NCI-H187 (cell line): Measurements from ENCODE around the gene EVA1C.

Experiments used
- DNase-seq, 2 experiments: peaks; one replicate each; lab custom pipeline; 2025; lab: John Stamatoyannopoulos, UW

The EVA1C gene

DNA sequence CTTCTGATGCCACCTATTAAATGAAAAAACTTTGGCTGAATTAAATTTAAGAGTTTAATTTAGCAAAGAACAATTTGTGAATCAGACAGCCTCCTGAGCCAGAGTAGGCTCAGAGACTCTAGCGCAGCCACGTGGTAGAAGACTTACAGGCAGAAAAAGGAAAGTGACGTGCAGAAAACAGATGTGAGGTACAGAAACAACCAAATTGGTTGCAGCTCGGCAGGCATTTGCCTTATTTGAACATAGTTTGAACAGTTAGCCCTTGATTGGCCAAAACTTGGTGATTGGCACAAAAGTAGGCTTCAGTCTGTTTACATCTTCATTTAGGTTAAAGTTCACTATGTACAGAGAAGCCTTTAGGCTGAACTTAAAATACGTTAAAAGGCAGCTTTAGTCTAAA, 149.9 kb downstream of the EVA1C start:
- DNase-seq, result no peak

DNA sequence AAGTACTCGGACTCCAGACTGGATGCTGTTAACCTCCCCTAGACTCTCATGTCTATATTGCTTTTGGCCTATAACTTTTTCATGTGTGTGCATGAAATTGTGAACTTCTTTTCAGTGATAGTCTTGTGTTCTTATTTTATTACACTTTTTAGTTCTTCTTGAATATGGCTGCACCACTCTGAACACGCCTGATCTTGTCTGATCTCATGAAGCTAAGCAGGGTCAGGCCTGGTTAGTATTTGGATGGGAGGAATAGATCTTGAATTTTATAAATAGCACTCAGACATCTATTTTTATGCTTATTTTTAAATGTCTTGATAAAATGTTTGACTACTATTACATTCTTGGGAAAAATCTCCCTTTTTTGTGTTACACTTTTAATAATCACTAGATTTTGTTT, 150.4 kb downstream of the EVA1C start:
- DNase-seq, result no peak
